K562 (cell line): Measurements from ENCODE around the gene TNPO2. TPM values are rescaled to one million over a fixed set of nuclear protein-coding genes. Genes with fewer than 3 reads are reported as not detected.

ENCODE experiments used
- HDAC6 ChIP-seq: IDR thresholded peaks from 2 replicates; pipeline ENCODE4 v1.6.1; 2012; ENCODE audit warnings: low read depth, mild to moderate bottlenecking, control low read depth, inconsistent platforms, low read length, moderate library complexity
- ILF3 ChIP-seq: fragments of 450-650 bp; IDR thresholded peaks from 2 replicates; pipeline ENCODE4 v1.6.1; 2018; ENCODE audit warnings: antibody characterized with exemption, mild to moderate bottlenecking, moderate library complexity, borderline replicate concordance
- MAZ ChIP-seq, 2 experiments: fragments of 450-650 bp in 1 of 2; sonication (generic) in 1 of 2; formaldehyde crosslinking; IDR thresholded peaks in 1 of 2; conservative IDR thresholded peaks in 1 of 2; 2 replicates each; pipeline versions ENCODE4 v1.4.0 to v1.5.0; 2020; ENCODE audit warnings: mild to moderate bottlenecking in 1 of 2, missing genetic modification reagents in 1 of 2
- NEUROD1 ChIP-seq: fragments of 150-350 bp; IDR thresholded peaks from 2 replicates; pipeline ENCODE4 v1.6.1; 2014; ENCODE audit warnings: borderline replicate concordance, low read length, low read depth; ENCODE audit not compliant: partially characterized antibody
- PRMT5 ChIP-seq: sonication (generic); formaldehyde crosslinking; IDR thresholded peaks from 2 replicates; pipeline ENCODE4 v1.5.0; 2020; ENCODE audit warnings: missing genetic modification reagents
- SETDB1 ChIP-seq: IDR thresholded peaks from one replicate; pipeline ENCODE4 v1.6.1; 2012; ENCODE audit warnings: low read length, control low read depth, inconsistent platforms
- TAF7 ChIP-seq: fragments of 450-650 bp; IDR thresholded peaks from 2 replicates; pipeline ENCODE4 v1.6.1; 2016; ENCODE audit warnings: missing genetic modification characterization, missing compliant biosample characterization
- ZNF655 ChIP-seq: fragments of 250-450 bp; sonication (Bioruptor Pico); IDR thresholded peaks from 2 replicates; pipeline ENCODE4 v1.5.0; 2021
- polyA plus RNA-seq, 8 experiments: library from polyadenylated mRNA; depleted of rRNA in 4 of 8; stranded (reverse) in 5 of 8; unstranded in 3 of 8; fragments of >200 nt; fragmentation: Nextera tagmentation in 2 of 8; fragmentation: Illumina TruSeq in 1 of 8; extraction: Ambion mirVana in 2 of 8; extraction: Trizol in 1 of 8; gene quantifications; 2 replicates each; pipeline versions ENCODE4 v1.2.1 to v1.2.3, GENCODE V29; 2011 to 2014; ENCODE audit warnings: inconsistent platforms in 1 of 8, missing spikeins in 1 of 8
- total RNA-seq, 7 experiments: library from RNA; depleted of rRNA in 6 of 7; stranded (reverse); fragments of >200 nt in 6 of 7; fragmentation: Illumina TruSeq in 2 of 7; extraction: Trizol in 2 of 7; gene quantifications; 2 replicates each; pipeline versions ENCODE4 v1.2.1 to v1.2.3, GENCODE V29; 2011 to 2021; ENCODE audit warnings: low replicate concordance in 1 of 7
- TF ChIP-seq, protein P1 (sequence below), 2 experiments: fragments of 450-650 bp; IDR thresholded peaks; 2 replicates each; pipeline ENCODE4 v1.6.1; 2016; ENCODE audit warnings: mild to moderate bottlenecking in 2 of 2, borderline replicate concordance in 1 of 2, low read depth in 1 of 2, moderate library complexity in 1 of 2
- TF ChIP-seq, protein P2 (sequence below): sonication (generic); formaldehyde crosslinking; IDR thresholded peaks from 2 replicates; pipeline ENCODE4 v1.8.1; 2023; ENCODE audit warnings: mild to moderate bottlenecking, missing genetic modification reagents
- TF ChIP-seq, protein P3 (sequence below): IDR thresholded peaks from 2 replicates; pipeline ENCODE4 v1.6.1; 2012; ENCODE audit warnings: low read depth, low read length, improper control_type of control experiment, borderline replicate concordance

The TNPO2 gene
- total and polyA plus RNA-seq, 9 of the 15 experiments (the other 6 are each of a cell fraction or from before 2014, with no cell fraction given), result 6.0 to 126 (median 53.8) TPM

GRCh38 chr19:12736995-12737834 is 13.5 kb upstream of the TNPO2 start, which contains the start of gene GET3 (continued):
- no peak for TF ChIP-seq ZNF655
- no peak for TF ChIP-seq SETDB1
- no peak for TF ChIP-seq HDAC6
- no peak for TF ChIP-seq PRMT5 (CRISPR knock-in tag)
- TF ChIP-seq MAZ (CRISPR knock-in tag; conservative IDR thresholded peaks at IDR 0.05 in 1 of 2, IDR thresholded peaks at IDR 0.05 in 1 of 2), result peak; percentile 57 to 67; a peak in 3 of 4 replicates
- TF ChIP-seq, protein P1, sequence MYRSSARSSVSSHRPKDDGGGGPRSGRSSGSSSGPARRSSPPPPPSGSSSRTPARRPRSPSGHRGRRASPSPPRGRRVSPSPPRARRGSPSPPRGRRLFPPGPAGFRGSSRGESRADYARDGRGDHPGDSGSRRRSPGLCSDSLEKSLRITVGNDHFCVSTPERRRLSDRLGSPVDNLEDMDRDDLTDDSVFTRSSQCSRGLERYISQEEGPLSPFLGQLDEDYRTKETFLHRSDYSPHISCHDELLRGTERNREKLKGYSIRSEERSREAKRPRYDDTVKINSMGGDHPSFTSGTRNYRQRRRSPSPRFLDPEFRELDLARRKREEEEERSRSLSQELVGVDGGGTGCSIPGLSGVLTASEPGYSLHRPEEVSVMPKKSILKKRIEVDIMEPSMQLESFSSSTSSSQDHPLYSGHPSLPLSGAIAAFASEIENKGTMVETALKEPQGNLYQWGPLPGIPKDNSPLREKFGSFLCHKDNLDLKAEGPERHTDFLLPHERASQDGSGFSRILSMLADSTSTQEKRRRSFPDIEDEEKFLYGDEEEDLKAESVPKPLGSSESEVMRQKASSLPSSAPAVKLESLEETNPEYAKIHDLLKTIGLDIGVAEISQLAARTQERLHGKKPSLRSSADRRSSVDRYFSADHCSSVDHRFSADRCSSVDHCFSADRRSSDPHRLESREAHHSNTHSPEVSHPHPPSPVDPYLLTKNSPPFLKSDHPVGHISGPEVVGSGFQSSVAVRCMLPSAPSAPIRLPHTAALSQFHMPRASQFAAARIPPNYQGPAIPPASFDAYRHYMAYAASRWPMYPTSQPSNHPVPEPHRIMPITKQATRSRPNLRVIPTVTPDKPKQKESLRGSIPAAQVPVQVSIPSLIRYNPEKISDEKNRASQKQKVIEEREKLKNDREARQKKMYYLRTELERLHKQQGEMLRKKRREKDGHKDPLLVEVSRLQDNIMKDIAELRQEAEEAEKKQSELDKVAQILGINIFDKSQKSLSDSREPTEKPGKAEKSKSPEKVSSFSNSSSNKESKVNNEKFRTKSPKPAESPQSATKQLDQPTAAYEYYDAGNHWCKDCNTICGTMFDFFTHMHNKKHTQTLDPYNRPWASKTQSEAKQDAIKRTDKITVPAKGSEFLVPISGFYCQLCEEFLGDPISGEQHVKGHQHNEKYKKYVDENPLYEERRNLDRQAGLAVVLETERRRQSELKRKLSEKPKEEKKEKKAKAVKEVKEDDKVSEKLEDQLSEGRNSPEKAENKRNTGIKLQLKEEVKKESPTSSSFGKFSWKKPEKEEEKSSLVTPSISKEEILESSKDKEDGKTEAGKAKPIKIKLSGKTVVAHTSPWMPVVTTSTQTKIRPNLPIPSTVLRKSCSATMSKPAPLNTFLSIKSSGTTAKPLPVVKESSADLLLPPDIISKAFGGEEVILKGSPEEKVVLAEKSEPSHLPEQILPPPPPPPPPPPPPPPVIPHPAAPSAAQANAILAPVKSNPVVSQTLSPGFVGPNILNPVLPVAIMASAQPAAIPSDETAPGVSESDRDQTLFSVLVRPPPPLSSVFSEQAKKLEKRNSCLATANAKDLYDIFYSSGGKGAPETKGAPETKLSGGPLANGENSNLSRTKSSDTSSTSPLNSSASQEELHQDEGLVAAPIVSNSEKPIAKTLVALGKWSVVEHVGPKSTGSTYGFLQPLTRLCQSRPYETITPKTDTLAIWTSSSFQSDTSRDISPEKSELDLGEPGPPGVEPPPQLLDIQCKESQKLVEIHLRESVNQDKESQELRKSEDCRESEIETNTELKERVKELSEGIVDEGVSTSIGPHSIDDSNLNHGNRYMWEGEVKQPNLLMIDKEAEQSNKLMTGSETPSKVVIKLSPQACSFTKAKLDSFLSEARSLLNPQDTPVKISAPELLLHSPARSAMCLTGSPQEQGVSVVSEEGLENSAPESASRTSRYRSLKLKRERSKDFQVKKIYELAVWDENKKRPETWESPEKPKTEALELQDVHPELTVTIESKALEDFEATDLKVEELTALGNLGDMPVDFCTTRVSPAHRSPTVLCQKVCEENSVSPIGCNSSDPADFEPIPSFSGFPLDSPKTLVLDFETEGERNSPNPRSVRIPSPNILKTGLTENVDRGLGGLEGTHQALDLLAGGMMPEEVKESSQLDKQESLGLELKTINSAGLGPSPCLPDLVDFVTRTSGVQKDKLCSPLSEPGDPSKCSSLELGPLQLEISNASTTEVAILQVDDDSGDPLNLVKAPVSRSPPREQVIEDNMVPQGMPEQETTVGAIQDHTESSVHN (IDR thresholded peaks at IDR 0.05; ENCODE audit: borderline replicate concordance in 1 of 2, low read depth in 1 of 2), result 0 out of 4 replicates have a peak, but pooled peaks of 1 of the 2 experiments have one; percentile 48
- peak; percentile 94 for TF ChIP-seq TAF7 (tag)
- TF ChIP-seq NEUROD1, result peak; percentile 71
- TF ChIP-seq, protein P2, sequence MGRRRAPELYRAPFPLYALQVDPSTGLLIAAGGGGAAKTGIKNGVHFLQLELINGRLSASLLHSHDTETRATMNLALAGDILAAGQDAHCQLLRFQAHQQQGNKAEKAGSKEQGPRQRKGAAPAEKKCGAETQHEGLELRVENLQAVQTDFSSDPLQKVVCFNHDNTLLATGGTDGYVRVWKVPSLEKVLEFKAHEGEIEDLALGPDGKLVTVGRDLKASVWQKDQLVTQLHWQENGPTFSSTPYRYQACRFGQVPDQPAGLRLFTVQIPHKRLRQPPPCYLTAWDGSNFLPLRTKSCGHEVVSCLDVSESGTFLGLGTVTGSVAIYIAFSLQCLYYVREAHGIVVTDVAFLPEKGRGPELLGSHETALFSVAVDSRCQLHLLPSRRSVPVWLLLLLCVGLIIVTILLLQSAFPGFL, result no peak
- TF ChIP-seq, protein P3, sequence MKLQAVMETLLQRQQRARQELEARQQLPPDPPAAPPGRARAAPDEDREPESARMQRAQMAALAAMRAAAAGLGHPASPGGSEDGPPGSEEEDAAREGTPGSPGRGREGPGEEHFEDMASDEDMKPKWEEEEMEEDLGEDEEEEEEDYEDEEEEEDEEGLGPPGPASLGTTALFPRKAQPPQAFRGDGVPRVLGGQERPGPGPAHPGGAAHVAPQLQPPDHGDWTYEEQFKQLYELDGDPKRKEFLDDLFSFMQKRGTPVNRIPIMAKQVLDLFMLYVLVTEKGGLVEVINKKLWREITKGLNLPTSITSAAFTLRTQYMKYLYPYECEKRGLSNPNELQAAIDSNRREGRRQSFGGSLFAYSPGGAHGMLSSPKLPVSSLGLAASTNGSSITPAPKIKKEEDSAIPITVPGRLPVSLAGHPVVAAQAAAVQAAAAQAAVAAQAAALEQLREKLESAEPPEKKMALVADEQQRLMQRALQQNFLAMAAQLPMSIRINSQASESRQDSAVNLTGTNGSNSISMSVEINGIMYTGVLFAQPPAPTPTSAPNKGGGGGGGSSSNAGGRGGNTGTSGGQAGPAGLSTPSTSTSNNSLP, result no peak
- peak; percentile 69; the same call in 1 of the 2 replicates for TF ChIP-seq ILF3
